Esophagus muscularis mucosa (tissue), 4 donors: ENCODE measurements around the gene FOXN1.

Experiments used
- CTCF ChIP-seq, 3 experiments: fragments of 200-600 bp in 2 of 3; fragments of 450-650 bp in 1 of 3; sonication (generic) in 2 of 3; IDR thresholded peaks; one replicate each; pipeline ENCODE4 v1.5.1; 2017 to 2019; ENCODE audit warnings: antibody characterized with exemption in 3 of 3, mild to moderate bottlenecking in 2 of 3, moderate library complexity in 1 of 3
- EP300 ChIP-seq: sonication (generic); formaldehyde crosslinking; IDR thresholded peaks from one replicate; pipeline ENCODE4 v1.6.1; 2017; ENCODE audit warnings: antibody characterized with exemption
- POLR2A ChIP-seq: fragments of 450-650 bp; IDR thresholded peaks from one replicate; pipeline ENCODE4 v1.6.1; 2017; ENCODE audit warnings: antibody characterized with exemption, moderate library complexity, mild to moderate bottlenecking, low read depth

DNA sequence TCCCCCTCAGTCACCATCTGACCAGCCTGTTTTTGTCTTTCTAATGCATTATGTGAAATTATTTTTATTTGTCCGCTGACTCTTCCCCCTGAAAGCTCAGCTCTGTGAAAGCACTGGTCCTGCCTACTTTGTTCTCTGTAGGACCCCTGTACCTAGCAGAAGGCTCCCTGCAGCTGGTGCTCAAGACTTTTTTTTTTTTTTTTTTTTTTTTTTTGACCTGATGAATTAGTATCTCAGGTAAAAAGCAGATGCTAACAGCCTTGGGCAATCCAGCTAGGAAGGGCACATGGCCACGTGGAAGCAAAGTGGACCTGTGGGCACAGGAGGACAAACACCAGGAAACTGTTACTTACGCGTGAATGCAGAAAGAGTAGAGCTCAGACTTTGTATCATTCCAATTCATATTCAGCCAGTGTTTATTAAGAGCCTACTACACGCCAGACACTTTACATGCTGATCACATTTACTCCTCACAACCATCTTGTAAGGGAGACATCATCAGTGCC lies 46.9 kb downstream of the FOXN1 start:
- TF ChIP-seq CTCF (IDR thresholded peaks at IDR 0.05) (no peak), POLR2A (no peak), EP300 (no peak)
